CD4-positive, alpha-beta T cell treated with Interleukin-6 for 4 hours (primary cell): Measurements from ENCODE around the gene GALNT4.

Source experiments
- DNase-seq: peaks from one replicate; pipeline ENCODE4 v3.0.0-alpha.2; 2020; ENCODE audit warnings: mixed read lengths

The GALNT4 gene

GRCh38 chr12:89524541-89525304 is at the start of gene GALNT4:
GALNT4 (minus strand) TSS chr12:89524796; CDS start chr12:89524549, 247 bp downstream.
- DNase-seq, result peak; percentile 77

DNA sequence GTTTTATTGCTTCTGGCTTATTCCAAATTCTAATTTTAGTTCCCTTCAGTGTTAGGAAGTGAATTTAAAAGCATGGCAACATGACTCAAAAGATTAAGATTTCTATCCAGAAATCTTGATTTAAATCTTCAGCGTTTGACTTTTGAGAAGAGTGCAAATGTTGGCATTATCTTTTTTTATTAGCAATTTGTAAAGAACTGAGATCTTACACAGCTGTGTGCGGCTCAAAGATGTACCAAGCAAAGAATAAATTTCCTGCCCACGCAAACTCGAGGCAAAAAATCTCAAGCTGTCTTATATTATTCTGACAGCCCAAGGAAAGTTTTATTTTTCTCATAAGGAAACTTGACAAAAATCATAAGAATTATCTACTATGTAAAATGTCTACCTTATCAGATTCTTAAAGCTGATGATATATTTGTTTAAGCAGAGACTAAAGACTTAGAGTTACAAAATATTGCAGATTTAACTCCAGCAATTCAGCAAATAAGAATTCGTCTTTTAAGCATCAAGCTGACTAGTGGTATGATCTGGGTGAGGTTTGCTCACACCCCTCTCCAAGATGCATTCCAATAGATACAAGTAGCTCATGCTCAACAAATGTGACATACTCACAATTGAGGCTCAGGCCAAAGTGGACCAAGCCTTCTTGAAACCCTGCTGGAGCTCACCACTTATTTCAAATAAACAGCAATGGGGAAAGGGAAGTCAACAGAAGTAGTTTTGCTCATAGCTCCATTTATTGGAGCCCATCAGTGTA is 48.6 kb upstream of the GALNT4 start:
- no peak for DNase-seq

- DNase-seq, result no peak
These were observed 47.0 kb upstream of the GALNT4 start for GRCh38 chr12:89571491-89572195.

DNA sequence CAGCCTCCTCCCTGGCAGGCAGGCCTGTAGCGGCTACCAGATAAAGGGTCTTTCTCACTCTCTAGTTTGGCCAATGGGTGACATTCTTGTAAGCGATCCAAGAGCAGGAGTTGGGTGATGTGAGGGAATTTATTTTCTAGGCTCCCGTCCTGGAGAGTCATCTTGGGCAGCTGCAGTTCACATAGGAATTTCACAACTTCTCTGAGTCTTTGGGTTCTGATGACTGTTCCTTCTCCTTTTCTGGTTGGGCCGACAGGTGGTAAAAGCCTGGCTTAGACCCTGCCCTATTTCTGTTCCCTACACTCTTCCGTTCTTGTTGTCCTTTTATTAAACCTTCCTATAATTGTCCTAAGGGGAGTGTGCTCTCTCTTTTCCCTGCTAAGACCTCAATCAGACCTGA is 43.9 kb upstream of the GALNT4 start:
- DNase-seq, result no peak

DNA sequence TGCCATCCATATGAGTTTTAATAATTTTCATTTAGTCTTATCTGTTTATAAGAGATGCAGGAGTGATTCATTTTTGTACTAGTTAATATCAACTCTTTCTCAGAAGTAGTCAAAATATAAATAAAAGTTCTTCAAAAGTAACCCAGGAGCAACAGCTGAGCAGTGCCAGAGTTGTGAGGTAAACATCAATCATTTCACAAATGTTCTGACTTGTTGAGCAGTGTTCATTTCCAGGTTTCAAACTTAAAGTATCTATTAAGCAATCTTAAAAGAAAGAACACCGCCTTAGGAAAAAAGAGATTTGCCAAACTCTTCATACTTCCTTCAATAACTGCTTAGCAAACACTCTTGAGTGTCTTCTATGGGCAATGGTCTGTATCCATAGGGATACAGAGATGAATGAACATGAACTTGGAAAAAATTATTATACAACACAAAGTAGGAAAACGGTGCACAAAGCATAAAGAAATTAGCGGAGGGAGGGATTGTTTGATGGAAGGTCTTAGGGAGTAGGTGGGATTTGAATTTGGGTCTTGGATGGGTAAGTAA is 43.2 kb upstream of the GALNT4 start:
- DNase-seq, result no peak

- DNase-seq, result no peak
These were observed 42.0 kb upstream of the GALNT4 start for GRCh38 chr12:89566615-89567014.

GRCh38 chr12:89565002-89565401 is 40.4 kb upstream of the GALNT4 start:
- no peak for DNase-seq

- DNase-seq, result no peak
These were observed 35.2 kb upstream of the GALNT4 start for GRCh38 chr12:89559753-89560152.

DNA sequence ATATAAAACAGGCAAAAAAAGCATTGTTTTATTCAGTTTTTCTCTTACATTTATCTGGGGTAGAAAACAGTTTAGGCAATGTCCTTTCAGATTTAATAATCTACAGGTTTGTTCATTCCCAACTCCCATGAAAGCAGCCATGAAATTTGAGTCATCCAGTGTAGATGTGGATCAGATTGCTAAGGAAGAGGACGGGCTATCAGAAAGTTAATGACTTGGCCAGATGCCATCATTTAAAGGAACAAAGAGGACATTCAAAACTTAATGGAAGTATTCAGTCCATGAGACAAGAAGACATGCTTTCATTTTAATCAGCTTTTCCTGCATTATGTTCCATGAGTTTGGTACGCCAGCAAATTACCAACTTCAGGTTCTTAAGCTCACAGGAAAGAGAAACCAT is 32.4 kb upstream of the GALNT4 start:
- no peak for DNase-seq

DNA sequence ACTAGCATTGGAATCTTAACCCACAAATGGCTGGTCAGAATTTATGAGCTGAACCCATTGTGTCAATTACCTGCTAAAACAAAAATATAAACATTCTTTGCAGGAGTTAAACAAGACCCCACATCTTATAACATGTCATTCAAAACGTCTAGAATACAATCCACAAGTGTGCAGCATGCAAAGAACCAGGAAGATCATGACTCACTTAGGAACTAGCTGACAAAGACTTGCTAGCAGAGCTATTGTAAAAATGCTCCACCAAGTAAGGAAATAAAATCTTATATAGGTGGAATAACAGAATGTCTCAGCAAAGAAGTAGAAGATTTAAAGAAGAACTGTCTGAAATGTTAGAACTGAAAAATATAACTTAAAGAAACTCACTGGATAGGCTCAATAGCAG is 27.8 kb upstream of the GALNT4 start:
- no peak for DNase-seq

- DNase-seq, result no peak
These were observed 27.2 kb upstream of the GALNT4 start for GRCh38 chr12:89551747-89552146.

GRCh38 chr12:89547101-89547500 is 22.5 kb upstream of the GALNT4 start:
- DNase-seq, result no peak

- no peak for DNase-seq
These were observed 21.6 kb upstream of the GALNT4 start for GRCh38 chr12:89546151-89546550.

DNA sequence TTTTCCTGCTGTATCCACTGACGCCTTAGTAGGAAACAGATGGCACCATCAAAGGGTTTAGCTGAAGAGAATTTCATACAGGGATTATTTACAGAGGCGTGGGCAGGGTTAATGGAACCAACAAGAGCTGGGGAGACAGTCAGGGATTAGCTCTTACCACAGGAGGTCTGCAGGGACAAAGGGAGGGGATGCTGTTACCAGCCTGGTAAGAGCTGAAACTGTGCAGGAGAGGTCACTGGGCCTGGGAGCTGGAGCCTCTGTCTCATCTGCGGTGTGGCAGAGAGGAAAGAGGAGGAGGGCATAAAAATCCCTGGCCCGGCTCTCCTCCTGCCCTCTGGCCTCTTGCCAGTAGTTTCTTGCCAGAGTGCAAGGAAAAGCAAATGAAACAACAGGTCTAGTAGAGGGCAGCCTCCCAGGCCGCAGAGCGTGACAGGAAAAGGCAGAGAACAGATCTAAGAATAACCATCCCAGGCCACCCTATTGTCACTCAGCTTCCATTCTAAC is 20.1 kb upstream of the GALNT4 start:
- DNase-seq, result no peak

- no peak for DNase-seq
These were observed 19.4 kb upstream of the GALNT4 start for GRCh38 chr12:89544022-89544421.

- DNase-seq, result peak; percentile 74
These were observed 18.5 kb upstream of the GALNT4 start for GRCh38 chr12:89542912-89543592.

- no peak for DNase-seq
These were observed 17.6 kb upstream of the GALNT4 start for GRCh38 chr12:89542236-89542635.

- DNase-seq, result no peak
These were observed 16.0 kb upstream of the GALNT4 start for GRCh38 chr12:89540586-89540985.

DNA sequence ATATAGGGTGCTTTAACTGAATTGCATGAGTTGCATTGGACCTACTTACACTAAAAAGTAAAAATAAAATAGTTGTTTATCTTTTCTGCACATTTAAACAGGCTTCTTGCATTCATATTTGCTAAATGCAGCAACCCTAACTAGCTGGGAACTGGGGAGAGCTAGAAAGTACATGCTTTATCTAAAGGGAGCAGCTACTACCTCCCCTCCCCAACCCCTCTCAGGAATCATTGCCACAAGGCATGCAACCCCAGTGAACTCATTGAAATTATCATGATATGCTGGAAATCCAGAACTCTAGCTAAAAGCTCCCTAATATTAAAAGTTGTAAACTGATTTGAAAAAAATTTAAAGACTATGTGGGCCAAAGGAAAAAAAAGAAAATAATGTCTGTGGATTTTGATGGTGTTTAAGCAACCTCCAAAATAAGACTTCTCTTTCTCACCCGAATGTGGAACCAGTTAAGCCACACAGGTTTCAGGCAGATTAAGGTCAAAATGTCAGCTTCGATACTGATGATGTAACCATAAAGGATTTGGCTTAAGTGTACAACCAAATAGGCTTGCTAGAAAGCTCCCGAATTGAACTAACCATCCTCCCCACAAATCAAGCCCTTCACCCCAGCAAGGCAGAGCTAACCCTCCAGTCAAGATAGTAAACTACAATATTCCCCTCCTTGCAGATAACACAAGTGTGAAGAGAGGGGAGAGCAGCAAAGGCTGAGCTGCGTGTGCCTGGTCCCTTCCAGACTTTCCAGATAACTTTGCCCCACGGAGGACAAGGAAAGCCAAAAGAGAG is 15.0 kb upstream of the GALNT4 start:
- no peak for DNase-seq

DNA sequence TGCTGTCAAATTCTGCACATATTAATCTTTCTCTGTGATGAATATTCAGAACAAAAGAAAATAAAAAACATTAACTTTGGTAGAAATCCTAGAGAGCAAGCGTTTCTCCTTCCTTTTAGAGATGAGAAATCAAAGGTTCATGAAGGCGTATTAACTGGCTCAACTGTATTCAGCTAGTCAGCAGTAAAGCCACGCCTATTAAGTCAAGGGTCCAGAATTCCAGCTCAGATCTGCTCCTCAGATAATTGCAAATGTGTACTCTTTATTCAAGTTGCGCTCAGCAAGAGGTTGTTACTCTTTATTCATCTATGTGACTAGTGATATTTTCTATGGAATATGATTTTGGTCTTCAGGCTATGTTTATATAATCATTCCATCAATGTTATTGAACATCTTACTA is 14.3 kb upstream of the GALNT4 start:
- DNase-seq, result no peak

- no peak for DNase-seq
These were observed 12.8 kb upstream of the GALNT4 start for GRCh38 chr12:89537389-89537788.

DNA sequence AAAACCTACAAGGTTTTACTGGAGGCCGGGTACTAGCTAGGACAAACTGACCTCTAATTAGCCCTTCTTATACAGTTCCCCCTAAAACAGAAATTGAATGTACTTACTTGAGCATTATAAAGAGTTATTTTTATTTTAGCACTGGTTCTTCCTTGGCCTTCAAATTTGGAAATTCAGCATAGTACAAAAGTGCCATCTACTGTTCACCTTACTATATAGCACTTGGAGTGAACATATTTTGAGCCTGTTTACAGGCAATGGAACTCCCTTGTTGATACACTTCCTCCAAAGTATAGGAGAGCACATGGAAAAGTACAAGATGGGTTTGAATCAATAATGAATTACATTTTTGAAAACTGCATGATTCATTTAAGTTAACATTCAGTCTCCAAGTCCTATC is 5.1 kb upstream of the GALNT4 start:
- no peak for DNase-seq
